AG09309 (cell line): Measurements from ENCODE around the gene IL3RA.

Experiments used
- DNase-seq: peaks from one replicate; pipeline ENCODE4 v3.0.0-alpha.2; 2010; ENCODE audit warnings: low read depth
- H3K4me3 ChIP-seq: 2 replicates; pipeline ENCODE4 v1.5.1; 2011; ENCODE audit warnings: mild to moderate bottlenecking, low read depth, low read length, moderate library complexity; ENCODE audit not compliant: control insufficient read depth
- CTCF ChIP-seq: IDR thresholded peaks from 2 replicates; pipeline ENCODE4 v1.5.1; 2011; ENCODE audit warnings: mild to moderate bottlenecking, low read depth, low read length, inconsistent platforms; ENCODE audit not compliant: insufficient read depth, control insufficient read depth; ENCODE audit errors: missing control alignments

The IL3RA gene

GRCh38 chrX:1385253-1386223 lies 49.0 kb downstream of the IL3RA start:
- TF ChIP-seq CTCF, result no peak
- no peak overlapping the region for H3K4me3 ChIP-seq
- DNase-seq, result no peak

GRCh38 chrX:1386338-1387127 lies 49.9 kb downstream of the IL3RA start:
- no peak for TF ChIP-seq CTCF
- no peak for DNase-seq
- no peak overlapping the region for H3K4me3 ChIP-seq

- H3K4me3 ChIP-seq, result no peak overlapping the region
- TF ChIP-seq CTCF, result no peak
- no peak for DNase-seq
Measured at GRCh38 chrX:1387141-1387776, 50.7 kb downstream of the IL3RA start.

GRCh38 chrX:1388651-1389050 lies 52.1 kb downstream of the IL3RA start:
- no peak for TF ChIP-seq CTCF
- no peak overlapping the region for H3K4me3 ChIP-seq
- no peak for DNase-seq

- no peak overlapping the region for H3K4me3 ChIP-seq
- no peak for TF ChIP-seq CTCF
- no peak for DNase-seq
Measured at GRCh38 chrX:1389181-1389992, 52.8 kb downstream of the IL3RA start.

GRCh38 chrX:1389993-1390285 lies 53.4 kb downstream of the IL3RA start:
- H3K4me3 ChIP-seq, result no peak overlapping the region
- no peak for DNase-seq
- no peak for TF ChIP-seq CTCF
